ENCODE data around the gene PUS3.
"Not testable (repeated sequence)": the region's sequence is repeated elsewhere in the genome, so short reads cannot be mapped to it uniquely, and the experiment has no call there.

The PUS3 gene

GRCh38 chr11:125865354-125865753 is 37.7 kb downstream of the PUS3 start:
- not testable (repeated sequence) for DNase-seq (ENCODE audit: low spot score)

DNA sequence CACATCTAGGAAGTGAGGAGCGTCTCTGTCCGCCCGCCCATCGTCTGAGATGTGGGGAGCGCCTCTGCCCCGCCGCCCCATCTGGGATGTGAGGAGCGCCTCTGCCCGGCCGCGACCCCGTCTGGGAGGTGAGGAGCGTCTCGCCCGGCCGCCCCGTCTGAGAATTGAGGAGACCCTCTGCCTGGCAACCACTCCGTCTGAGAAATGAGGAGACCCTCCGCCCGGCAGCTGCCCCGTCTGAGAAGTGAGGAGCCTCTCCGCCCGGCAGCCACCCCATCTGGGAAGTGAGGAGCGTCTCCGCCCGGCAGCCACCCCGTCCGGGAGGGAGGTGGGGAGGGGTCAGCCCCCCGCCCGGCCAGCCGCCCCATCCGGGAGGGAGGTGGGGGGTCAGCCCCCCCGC is 40.2 kb downstream of the PUS3 start:
- DNase-seq (ENCODE audit: low spot score), result not testable (repeated sequence)

- DNase-seq (ENCODE audit: low spot score), result not testable (repeated sequence)
Observed at GRCh38 chr11:125857670-125858069, 45.3 kb downstream of the PUS3 start.

- no peak for DNase-seq (ENCODE audit: low spot score)
Observed at GRCh38 chr11:125846188-125846587, 56.8 kb downstream of the PUS3 start.
